HG02981 (cell line): ENCODE data around the gene POLK.

Experiments
- ATAC-seq: cut with Tn5 transposase; IDR thresholded peaks from one replicate; pipeline ENCODE4 v1.9.1; 2021; ENCODE audit warnings: mild to moderate bottlenecking, moderate library complexity; ENCODE audit not compliant: unreplicated experiment

Gene POLK

GRCh38 chr5:75639535-75640311 lies 128.0 kb downstream of the POLK start:
- ATAC-seq: no peak

- no peak for ATAC-seq
These were observed 128.7 kb downstream of the POLK start for GRCh38 chr5:75640395-75640794.

GRCh38 chr5:75640826-75641225 lies 129.1 kb downstream of the POLK start:
- ATAC-seq: no peak

GRCh38 chr5:75648712-75649111 lies 137.0 kb downstream of the POLK start:
- no peak for ATAC-seq
